ENCODE measurements around the gene PRM1. TPM values are rescaled to one million over a fixed set of nuclear protein-coding genes. Genes with fewer than 3 reads are reported as not detected.

Gene PRM1
- total and polyA plus RNA-seq, 2 of the 13 experiments (the other 11 are each of a cell fraction or from before 2014, with no cell fraction given) = not detected

GRCh38 chr16:11303405-11304138 lies 22.4 kb upstream of the PRM1 start (continued):
- TF ChIP-seq TIGD3 (CRISPR knock-in tag; IDR thresholded peaks at IDR 0.05; ENCODE audit: borderline replicate concordance) (no peak), ZBTB21 (CRISPR knock-in tag; IDR thresholded peaks at IDR 0.05) (0 out of 2 replicates have a peak, but pooled peaks have one; percentile 21), NFKB2 (CRISPR knock-in tag; IDR thresholded peaks at IDR 0.05; ENCODE audit: borderline replicate concordance) (no peak), TBX3 (IDR thresholded peaks at IDR 0.05; ENCODE audit: borderline replicate concordance) (no peak), PBX3 (CRISPR knock-in tag; IDR thresholded peaks at IDR 0.05; ENCODE audit: borderline replicate concordance) (no peak), ZBTB7B (CRISPR knock-in tag; IDR thresholded peaks at IDR 0.05) (0 out of 2 replicates have a peak, but pooled peaks have one; percentile 43), ZNF563 (CRISPR knock-in tag; IDR thresholded peaks at IDR 0.05) (no peak), ATF2 (CRISPR knock-in tag; IDR thresholded peaks at IDR 0.05) (no peak; the same call in 1 of the 2 replicates), PRDM4 (CRISPR knock-in tag; IDR thresholded peaks at IDR 0.05; ENCODE audit: borderline replicate concordance) (no peak)
- TF ChIP-seq, protein P1, sequence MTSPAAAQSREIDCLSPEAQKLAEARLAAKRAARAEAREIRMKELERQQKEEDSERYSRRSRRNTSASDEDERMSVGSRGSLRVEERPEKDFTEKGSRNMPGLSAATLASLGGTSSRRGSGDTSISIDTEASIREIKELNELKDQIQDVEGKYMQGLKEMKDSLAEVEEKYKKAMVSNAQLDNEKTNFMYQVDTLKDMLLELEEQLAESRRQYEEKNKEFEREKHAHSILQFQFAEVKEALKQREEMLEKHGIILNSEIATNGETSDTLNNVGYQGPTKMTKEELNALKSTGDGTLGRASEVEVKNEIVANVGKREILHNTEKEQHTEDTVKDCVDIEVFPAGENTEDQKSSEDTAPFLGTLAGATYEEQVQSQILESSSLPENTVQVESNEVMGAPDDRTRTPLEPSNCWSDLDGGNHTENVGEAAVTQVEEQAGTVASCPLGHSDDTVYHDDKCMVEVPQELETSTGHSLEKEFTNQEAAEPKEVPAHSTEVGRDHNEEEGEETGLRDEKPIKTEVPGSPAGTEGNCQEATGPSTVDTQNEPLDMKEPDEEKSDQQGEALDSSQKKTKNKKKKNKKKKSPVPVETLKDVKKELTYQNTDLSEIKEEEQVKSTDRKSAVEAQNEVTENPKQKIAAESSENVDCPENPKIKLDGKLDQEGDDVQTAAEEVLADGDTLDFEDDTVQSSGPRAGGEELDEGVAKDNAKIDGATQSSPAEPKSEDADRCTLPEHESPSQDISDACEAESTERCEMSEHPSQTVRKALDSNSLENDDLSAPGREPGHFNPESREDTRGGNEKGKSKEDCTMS (CRISPR knock-in tag; conservative IDR thresholded peaks at IDR 0.05) = no peak
- TF ChIP-seq, protein P2, sequence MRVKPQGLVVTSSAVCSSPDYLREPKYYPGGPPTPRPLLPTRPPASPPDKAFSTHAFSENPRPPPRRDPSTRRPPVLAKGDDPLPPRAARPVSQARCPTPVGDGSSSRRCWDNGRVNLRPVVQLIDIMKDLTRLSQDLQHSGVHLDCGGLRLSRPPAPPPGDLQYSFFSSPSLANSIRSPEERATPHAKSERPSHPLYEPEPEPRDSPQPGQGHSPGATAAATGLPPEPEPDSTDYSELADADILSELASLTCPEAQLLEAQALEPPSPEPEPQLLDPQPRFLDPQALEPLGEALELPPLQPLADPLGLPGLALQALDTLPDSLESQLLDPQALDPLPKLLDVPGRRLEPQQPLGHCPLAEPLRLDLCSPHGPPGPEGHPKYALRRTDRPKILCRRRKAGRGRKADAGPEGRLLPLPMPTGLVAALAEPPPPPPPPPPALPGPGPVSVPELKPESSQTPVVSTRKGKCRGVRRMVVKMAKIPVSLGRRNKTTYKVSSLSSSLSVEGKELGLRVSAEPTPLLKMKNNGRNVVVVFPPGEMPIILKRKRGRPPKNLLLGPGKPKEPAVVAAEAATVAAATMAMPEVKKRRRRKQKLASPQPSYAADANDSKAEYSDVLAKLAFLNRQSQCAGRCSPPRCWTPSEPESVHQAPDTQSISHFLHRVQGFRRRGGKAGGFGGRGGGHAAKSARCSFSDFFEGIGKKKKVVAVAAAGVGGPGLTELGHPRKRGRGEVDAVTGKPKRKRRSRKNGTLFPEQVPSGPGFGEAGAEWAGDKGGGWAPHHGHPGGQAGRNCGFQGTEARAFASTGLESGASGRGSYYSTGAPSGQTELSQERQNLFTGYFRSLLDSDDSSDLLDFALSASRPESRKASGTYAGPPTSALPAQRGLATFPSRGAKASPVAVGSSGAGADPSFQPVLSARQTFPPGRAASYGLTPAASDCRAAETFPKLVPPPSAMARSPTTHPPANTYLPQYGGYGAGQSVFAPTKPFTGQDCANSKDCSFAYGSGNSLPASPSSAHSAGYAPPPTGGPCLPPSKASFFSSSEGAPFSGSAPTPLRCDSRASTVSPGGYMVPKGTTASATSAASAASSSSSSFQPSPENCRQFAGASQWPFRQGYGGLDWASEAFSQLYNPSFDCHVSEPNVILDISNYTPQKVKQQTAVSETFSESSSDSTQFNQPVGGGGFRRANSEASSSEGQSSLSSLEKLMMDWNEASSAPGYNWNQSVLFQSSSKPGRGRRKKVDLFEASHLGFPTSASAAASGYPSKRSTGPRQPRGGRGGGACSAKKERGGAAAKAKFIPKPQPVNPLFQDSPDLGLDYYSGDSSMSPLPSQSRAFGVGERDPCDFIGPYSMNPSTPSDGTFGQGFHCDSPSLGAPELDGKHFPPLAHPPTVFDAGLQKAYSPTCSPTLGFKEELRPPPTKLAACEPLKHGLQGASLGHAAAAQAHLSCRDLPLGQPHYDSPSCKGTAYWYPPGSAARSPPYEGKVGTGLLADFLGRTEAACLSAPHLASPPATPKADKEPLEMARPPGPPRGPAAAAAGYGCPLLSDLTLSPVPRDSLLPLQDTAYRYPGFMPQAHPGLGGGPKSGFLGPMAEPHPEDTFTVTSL (CRISPR knock-in tag; IDR thresholded peaks at IDR 0.05; ENCODE audit: borderline replicate concordance) = no peak
